PC-9 (cell line): ENCODE results near the gene CDC5L. TPM values are rescaled to one million over a fixed set of nuclear protein-coding genes. Genes with fewer than 3 reads are reported as not detected.

Experiments
- BruUV-seq: library from RNA; stranded (reverse); fragments of 400-500 nt; replicated peaks from 2 replicates; lab custom pipeline; 2021; lab: Mats Ljungman, UMichigan
- CTCF ChIA-PET: fragments of 300-600 bp; sonication (Branson Sonifier 250); formaldehyde crosslinking; loops from one replicate; lab custom pipeline; 2022; ENCODE audit warnings: antibody characterized with exemption; lab: Charles Lee
- POLR2A ChIA-PET: fragments of 300-600 bp; sonication (Branson Sonifier 250); formaldehyde crosslinking; loops from one replicate; lab custom pipeline; 2022; ENCODE audit warnings: antibody characterized with exemption; ENCODE audit not compliant: unreplicated experiment; lab: Charles Lee
- DNase-seq, 2 experiments: peaks; one replicate each; pipeline versions ENCODE4 v3.0.0 to v3.0.0-alpha.2; 2015 to 2022; ENCODE audit warnings: mixed read lengths in 1 of 2
- H2AFZ ChIP-seq: fragments of 200-600 bp; sonication (generic); 2 replicates; pipeline ENCODE4 v1.8.1; 2017; ENCODE audit warnings: antibody characterized with exemption
- H3F3A ChIP-seq: fragments of 200-600 bp; sonication (generic); 2 replicates; pipeline ENCODE4 v1.8.1; 2017; ENCODE audit warnings: antibody characterized with exemption, mild to moderate bottlenecking, low read depth; ENCODE audit not compliant: insufficient read depth
- H3K27ac ChIP-seq: fragments of 200-600 bp; sonication (generic); 2 replicates; pipeline ENCODE4 v1.6.1; 2016; ENCODE audit warnings: mixed run types
- H3K27me3 ChIP-seq: fragments of 200-600 bp; sonication (generic); 2 replicates; pipeline ENCODE4 v1.6.1; 2016; ENCODE audit warnings: low read depth, mixed run types; ENCODE audit not compliant: insufficient read depth
- H3K36me3 ChIP-seq: fragments of 200-600 bp; sonication (generic); 2 replicates; pipeline ENCODE4 v1.6.1; 2016; ENCODE audit warnings: low read depth, mixed run types
- H3K4me1 ChIP-seq: fragments of 200-600 bp; sonication (generic); replicated peaks from 2 replicates; pipeline ENCODE4 v1.6.1; 2016; ENCODE audit warnings: mixed run types; ENCODE audit not compliant: insufficient read depth
- H3K4me2 ChIP-seq: fragments of 200-600 bp; sonication (generic); 2 replicates; pipeline ENCODE4 v1.6.1; 2017; ENCODE audit warnings: mixed run types
- H3K4me3 ChIP-seq: fragments of 200-600 bp; sonication (generic); 2 replicates; pipeline ENCODE4 v1.6.1; 2016; ENCODE audit warnings: mixed run types
- H3K79me2 ChIP-seq: fragments of 200-600 bp; sonication (generic); 2 replicates; pipeline ENCODE4 v1.6.1; 2017; ENCODE audit warnings: low read depth, mixed run types
- H3K9me2 ChIP-seq: fragments of 200-600 bp; sonication (generic); 2 replicates; pipeline ENCODE4 v1.8.1; 2017; ENCODE audit warnings: mild to moderate bottlenecking; ENCODE audit not compliant: insufficient read depth
- H3K9me3 ChIP-seq: fragments of 200-600 bp; sonication (generic); 2 replicates; pipeline ENCODE4 v1.8.1; 2016; ENCODE audit warnings: low read depth; ENCODE audit not compliant: insufficient read depth
- H4K20me1 ChIP-seq: fragments of 200-600 bp; sonication (generic); 2 replicates; pipeline ENCODE4 v1.8.1; 2017; ENCODE audit not compliant: insufficient read depth
- CTCF ChIP-seq: fragments of 200-600 bp; sonication (generic); conservative IDR thresholded peaks from 2 replicates; pipeline ENCODE4 v1.6.1; 2017; ENCODE audit warnings: mixed run types, antibody characterized with exemption, mild to moderate bottlenecking, moderate library complexity
- EZH2 ChIP-seq: fragments of 200-600 bp; sonication (generic); IDR thresholded peaks from 2 replicates; pipeline ENCODE4 v1.8.0; 2017; ENCODE audit warnings: antibody characterized with exemption, low read depth
- intact Hi-C: fragments of 100-400 bp; cut with micrococcal nuclease; formaldehyde crosslinking; loops from one replicate; pipeline ENCODE4 v1.10.0; 2022; ENCODE audit not compliant: unreplicated experiment
- total RNA-seq: library from RNA; stranded (reverse); gene quantifications from 2 replicates; pipeline ENCODE4 v1.2.3, GENCODE V29; 2021

Gene CDC5L
- total RNA-seq, 1 experiment from 2014 or later: 24.0 TPM

- TF ChIP-seq CTCF: no peak
- no peak for TF ChIP-seq EZH2
- H3K4me2 ChIP-seq: no peak overlapping the region
- no peaks in the 10 kb centered on the region for H3K9me2 ChIP-seq
- H3K4me1 ChIP-seq: no peaks in the 10 kb centered on the region
- H3K27ac ChIP-seq: no peak overlapping the region
- no peaks in the 10 kb centered on the region for H3K9me3 ChIP-seq
- H3F3A ChIP-seq: no peaks in the 10 kb centered on the region; the same call in 1 of the 2 replicates
- H3K79me2 ChIP-seq: peaks cover 8% of the 10 kb centered on the region; the same call in 1 of the 2 replicates
- H4K20me1 ChIP-seq: peaks cover 23% of the 10 kb centered on the region
- H3K27me3 ChIP-seq: no peaks in the 10 kb centered on the region
- no peak for DNase-seq
- H2AFZ ChIP-seq: no peak overlapping the region
- BruUV-seq: no TSS peak
- POLR2A ChIA-PET: no interaction called here
- CTCF ChIA-PET: no interaction called here
- intact Hi-C loops: no loop called here
- peaks cover 50% of the 10 kb centered on the region for H3K36me3 ChIP-seq
- no peak overlapping the region for H3K4me3 ChIP-seq
These were observed 20.6 kb downstream of the CDC5L start for GRCh38 chr6:44407951-44408670.

- peaks cover 19% of the 10 kb centered on the region; the same call in 1 of the 2 replicates for H3K79me2 ChIP-seq
- peaks cover 43% of the 10 kb centered on the region for H3K36me3 ChIP-seq
- no TSS peak for BruUV-seq
- H3K27me3 ChIP-seq: no peaks in the 10 kb centered on the region
- ChIA-PET POLR2A (interaction anchor here (0.7 kb wide), 1 partner anchor 20 kb away, joined by 3 read pairs; no protein-coding TSS in a partner anchor), CTCF (no interaction called here)
- no peak for DNase-seq
- H3K4me2 ChIP-seq: no peak overlapping the region
- intact Hi-C loops: no loop called here
- TF ChIP-seq EZH2 (no peak), CTCF (no peak)
- H2AFZ ChIP-seq: no peak overlapping the region
- no peaks in the 10 kb centered on the region for H3K9me3 ChIP-seq
- H3K4me3 ChIP-seq: no peak overlapping the region
- H3K27ac ChIP-seq: no peak overlapping the region
- peaks cover 21% of the 10 kb centered on the region for H4K20me1 ChIP-seq
- H3K4me1 ChIP-seq: no peaks in the 10 kb centered on the region
- H3K9me2 ChIP-seq: no peaks in the 10 kb centered on the region
- no peaks in the 10 kb centered on the region; the same call in 1 of the 2 replicates for H3F3A ChIP-seq
These were observed 21.8 kb downstream of the CDC5L start for GRCh38 chr6:44409207-44409794.

- DNase-seq: no peak
- Histone ChIP-seq H3K27ac (no peak overlapping the region), H3K9me3 (no peaks in the 10 kb centered on the region), H2AFZ (no peak overlapping the region), H3K4me2 (no peak overlapping the region), H3K9me2 (no peaks in the 10 kb centered on the region), H4K20me1 (peaks cover 18% of the 10 kb centered on the region), H3K36me3 (peaks cover 35% of the 10 kb centered on the region), H3K4me3 (no peak overlapping the region), H3F3A (no peaks in the 10 kb centered on the region; the same call in 1 of the 2 replicates), H3K79me2 (peaks cover 22% of the 10 kb centered on the region), H3K4me1 (peaks cover 3% of the 10 kb centered on the region; the same call in 1 of the 2 replicates), H3K27me3 (no peaks in the 10 kb centered on the region)
- no TSS peak for BruUV-seq
- ChIA-PET CTCF (interaction anchor here (0.7 kb wide), 1 partner anchor 1155 kb away, joined by 3 read pairs; no protein-coding TSS in a partner anchor), POLR2A (interaction anchor here (0.6 kb wide), 1 partner anchor 1110 kb away, joined by 4 read pairs; no protein-coding TSS in a partner anchor)
- no peak for TF ChIP-seq CTCF
- TF ChIP-seq EZH2: no peak
- intact Hi-C loops: no loop called here
These were observed 22.9 kb downstream of the CDC5L start for GRCh38 chr6:44410363-44410762.
